HEK293T (cell line): ENCODE data around the gene YIPF7.

Source experiments
- FOXM1 ChIP-seq: fragments of 450-650 bp; IDR thresholded peaks from 2 replicates; pipeline ENCODE4 v1.6.1; 2017; ENCODE audit warnings: mild to moderate bottlenecking, borderline replicate concordance
- L3MBTL2 ChIP-seq: fragments of 450-650 bp; conservative IDR thresholded peaks from 2 replicates; pipeline ENCODE4 v1.6.1; 2016; ENCODE audit warnings: mild to moderate bottlenecking
- LEF1 ChIP-seq: fragments of 450-650 bp; IDR thresholded peaks from 2 replicates; pipeline ENCODE4 v1.6.1; 2017; ENCODE audit warnings: mild to moderate bottlenecking, borderline replicate concordance
- PKNOX1 ChIP-seq: fragments of 450-650 bp; IDR thresholded peaks from 2 replicates; pipeline ENCODE4 v1.6.1; 2016
- SUZ12 ChIP-seq: fragments of 450-650 bp; IDR thresholded peaks from 2 replicates; pipeline ENCODE4 v1.6.1; 2016; ENCODE audit warnings: mild to moderate bottlenecking

GRCh38 chr4:44671636-44672035, 20.2 kb upstream of the YIPF7 start:
- TF ChIP-seq PKNOX1 (no peak), SUZ12 (no peak), FOXM1 (no peak), LEF1 (no peak), L3MBTL2 (no peak)
